Adrenal gland (tissue), 5 donors: ENCODE measurements around the gene RGL4.

Experiments
- POLR2A ChIP-seq, 2 donors: fragments of 450-650 bp; IDR thresholded peaks; one replicate each; pipeline ENCODE4 v1.6.1; 2017; ENCODE audit warnings: antibody characterized with exemption in 2 of 2, mild to moderate bottlenecking in 2 of 2, moderate library complexity in 1 of 2
- TF ChIP-seq, protein P1 (sequence below), 6 experiments: fragments of 450-650 bp in 4 of 6; fragments of 200-600 bp in 2 of 6; sonication (generic) in 1 of 6; IDR thresholded peaks; 1 replicate in 5 of 6; 2 replicates in 1 of 6; pipeline versions ENCODE4 v1.5.1 to v1.8.0; 2016 to 2021; ENCODE audit warnings: antibody characterized with exemption in 6 of 6, mild to moderate bottlenecking in 2 of 6, moderate library complexity in 1 of 6
- donor health status: DM: no; HTN: no; CAD: no.

DNA sequence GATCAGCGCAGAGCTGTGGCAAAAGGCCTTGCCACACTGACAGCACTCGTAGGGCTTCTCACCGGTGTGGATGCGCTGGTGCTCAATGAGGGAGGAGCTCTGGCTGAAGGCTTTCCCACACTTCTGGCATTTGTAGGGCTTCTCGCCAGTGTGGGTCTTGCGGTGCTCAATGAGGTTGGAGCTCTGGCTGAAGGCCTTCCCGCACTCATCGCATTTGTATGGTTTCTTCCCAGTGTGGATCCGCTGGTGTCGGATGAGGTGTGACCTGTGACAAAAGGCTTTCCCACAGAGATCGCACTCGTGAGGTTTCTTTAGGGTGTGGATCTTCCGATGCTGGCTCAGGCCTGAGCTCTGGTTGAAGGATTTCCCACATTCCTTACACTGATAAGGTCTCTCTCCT is 53.2 kb downstream of the RGL4 start:
- TF ChIP-seq, protein P1, sequence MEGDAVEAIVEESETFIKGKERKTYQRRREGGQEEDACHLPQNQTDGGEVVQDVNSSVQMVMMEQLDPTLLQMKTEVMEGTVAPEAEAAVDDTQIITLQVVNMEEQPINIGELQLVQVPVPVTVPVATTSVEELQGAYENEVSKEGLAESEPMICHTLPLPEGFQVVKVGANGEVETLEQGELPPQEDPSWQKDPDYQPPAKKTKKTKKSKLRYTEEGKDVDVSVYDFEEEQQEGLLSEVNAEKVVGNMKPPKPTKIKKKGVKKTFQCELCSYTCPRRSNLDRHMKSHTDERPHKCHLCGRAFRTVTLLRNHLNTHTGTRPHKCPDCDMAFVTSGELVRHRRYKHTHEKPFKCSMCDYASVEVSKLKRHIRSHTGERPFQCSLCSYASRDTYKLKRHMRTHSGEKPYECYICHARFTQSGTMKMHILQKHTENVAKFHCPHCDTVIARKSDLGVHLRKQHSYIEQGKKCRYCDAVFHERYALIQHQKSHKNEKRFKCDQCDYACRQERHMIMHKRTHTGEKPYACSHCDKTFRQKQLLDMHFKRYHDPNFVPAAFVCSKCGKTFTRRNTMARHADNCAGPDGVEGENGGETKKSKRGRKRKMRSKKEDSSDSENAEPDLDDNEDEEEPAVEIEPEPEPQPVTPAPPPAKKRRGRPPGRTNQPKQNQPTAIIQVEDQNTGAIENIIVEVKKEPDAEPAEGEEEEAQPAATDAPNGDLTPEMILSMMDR (IDR thresholded peaks at IDR 0.05) = no peak
- no peak for TF ChIP-seq POLR2A (IDR thresholded peaks at IDR 0.05)
